Measurements from ENCODE around the gene SIX6.

The SIX6 gene

GRCh38 chr14:60515511-60516289 is 6.8 kb downstream of the SIX6 start:
- H3K9me3 ChIP-seq (ENCODE audit: control insufficient read depth, low read length): no peaks in the 10 kb centered on the region
- H3K36me3 ChIP-seq (ENCODE audit: control insufficient read depth, insufficient read depth, low read length): no peaks in the 10 kb centered on the region
- H3K9ac ChIP-seq (ENCODE audit: low read length): no peak overlapping the region
- peaks cover 10% of the 10 kb centered on the region for H3K4me1 ChIP-seq (ENCODE audit: control insufficient read depth, insufficient read depth, low read length)
- peaks cover 70% of the 10 kb centered on the region for H3K27me3 ChIP-seq (ENCODE audit: control insufficient read depth, insufficient read depth, low read length)
- H3K4me3 ChIP-seq (ENCODE audit: low read length): no peak overlapping the region

GRCh38 chr14:60532442-60532841 is 23.5 kb downstream of the SIX6 start:
- Histone ChIP-seq H3K4me3 (ENCODE audit: low read length) (no peak overlapping the region), H3K9me3 (ENCODE audit: control insufficient read depth, low read length) (no peaks in the 10 kb centered on the region), H3K4me1 (ENCODE audit: control insufficient read depth, insufficient read depth, low read length) (no peaks in the 10 kb centered on the region), H3K36me3 (ENCODE audit: control insufficient read depth, insufficient read depth, low read length) (no peaks in the 10 kb centered on the region), H3K9ac (ENCODE audit: low read length) (no peak overlapping the region), H3K27me3 (ENCODE audit: control insufficient read depth, insufficient read depth, low read length) (peaks cover 4% of the 10 kb centered on the region)

- Histone ChIP-seq H3K4me3 (ENCODE audit: low read length) (no peak overlapping the region), H3K9ac (ENCODE audit: low read length) (no peak overlapping the region), H3K4me1 (ENCODE audit: control insufficient read depth, insufficient read depth, low read length) (no peaks in the 10 kb centered on the region), H3K36me3 (ENCODE audit: control insufficient read depth, insufficient read depth, low read length) (no peaks in the 10 kb centered on the region), H3K27me3 (ENCODE audit: control insufficient read depth, insufficient read depth, low read length) (no peaks in the 10 kb centered on the region), H3K9me3 (ENCODE audit: control insufficient read depth, low read length) (no peaks in the 10 kb centered on the region)
These were observed 28.7 kb downstream of the SIX6 start for GRCh38 chr14:60537663-60538062.

DNA sequence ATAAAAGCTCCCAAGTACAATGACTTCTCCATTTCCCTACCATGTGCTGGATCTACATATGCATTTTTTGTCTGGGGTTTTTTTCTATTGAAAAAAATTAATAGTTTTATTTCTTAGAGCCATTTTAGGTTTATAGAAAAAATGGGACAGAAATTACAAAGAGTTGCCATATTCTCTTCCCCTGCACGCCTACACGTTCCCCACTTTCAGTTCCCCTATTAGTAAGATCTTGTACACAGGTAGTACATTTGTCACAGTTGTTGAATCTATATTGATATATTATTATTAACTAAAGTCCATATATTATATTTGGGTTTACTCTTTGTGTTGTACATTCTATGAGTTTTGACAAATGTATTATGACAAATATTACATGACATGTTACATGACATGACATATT is 35.7 kb downstream of the SIX6 start:
- no peaks in the 10 kb centered on the region for H3K27me3 ChIP-seq (ENCODE audit: control insufficient read depth, insufficient read depth, low read length)
- no peaks in the 10 kb centered on the region for H3K9me3 ChIP-seq (ENCODE audit: control insufficient read depth, low read length)
- no peak overlapping the region for H3K9ac ChIP-seq (ENCODE audit: low read length)
- H3K36me3 ChIP-seq (ENCODE audit: control insufficient read depth, insufficient read depth, low read length): no peaks in the 10 kb centered on the region
- no peak overlapping the region for H3K4me3 ChIP-seq (ENCODE audit: low read length)
- no peaks in the 10 kb centered on the region for H3K4me1 ChIP-seq (ENCODE audit: control insufficient read depth, insufficient read depth, low read length)

GRCh38 chr14:60553808-60554207 is 44.9 kb downstream of the SIX6 start:
- Histone ChIP-seq H3K9ac (ENCODE audit: low read length) (no peak overlapping the region), H3K4me3 (ENCODE audit: low read length) (no peak overlapping the region), H3K36me3 (ENCODE audit: control insufficient read depth, insufficient read depth, low read length) (no peaks in the 10 kb centered on the region), H3K27me3 (ENCODE audit: control insufficient read depth, insufficient read depth, low read length) (no peaks in the 10 kb centered on the region), H3K4me1 (ENCODE audit: control insufficient read depth, insufficient read depth, low read length) (no peaks in the 10 kb centered on the region), H3K9me3 (ENCODE audit: control insufficient read depth, low read length) (no peaks in the 10 kb centered on the region)

DNA sequence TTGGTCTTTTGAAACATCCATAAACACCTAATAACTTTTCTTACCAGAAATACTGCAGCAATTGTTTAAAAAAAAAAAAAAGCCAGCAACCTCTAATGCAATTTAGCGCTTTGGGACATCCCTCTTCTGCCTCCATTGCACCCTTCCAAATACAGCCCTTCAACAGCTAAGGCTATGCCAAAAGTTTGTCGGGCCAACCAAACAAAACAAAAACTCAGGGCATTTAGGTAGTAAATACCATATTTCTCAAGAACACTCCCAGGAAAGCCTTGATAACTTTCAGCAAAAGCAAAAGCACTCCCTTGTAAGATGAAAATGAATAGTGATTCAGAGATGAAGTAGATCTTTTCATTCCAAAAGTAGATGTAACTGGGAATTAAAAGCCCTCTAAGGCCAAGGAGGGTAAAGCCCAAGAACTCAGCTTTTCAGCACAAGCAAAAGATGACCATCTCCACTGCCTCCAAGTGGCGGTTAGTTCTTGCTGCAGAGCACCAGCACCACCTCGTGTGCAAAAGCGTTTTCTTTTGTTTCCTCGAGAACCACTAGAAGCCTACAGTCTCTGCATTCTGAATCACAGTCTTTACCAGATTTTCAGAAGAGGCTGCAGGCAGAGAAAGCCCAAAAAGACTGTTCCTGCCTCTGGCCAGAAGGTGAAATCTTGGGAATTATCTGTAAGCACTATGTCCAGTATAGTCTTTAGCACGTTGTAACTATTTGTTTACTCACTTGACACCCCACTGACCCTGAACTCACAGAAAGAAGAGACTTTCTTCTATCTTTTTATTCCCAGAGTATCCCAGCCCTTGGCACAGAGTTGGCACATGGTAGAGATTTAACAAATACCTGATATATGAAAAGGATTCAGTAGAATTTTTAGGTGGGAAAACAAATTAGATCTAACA is 53.1 kb downstream of the SIX6 start:
- no peak overlapping the region for H3K4me3 ChIP-seq (ENCODE audit: low read length)
- H3K9ac ChIP-seq (ENCODE audit: low read length): no peak overlapping the region
- H3K27me3 ChIP-seq (ENCODE audit: control insufficient read depth, insufficient read depth, low read length): no peaks in the 10 kb centered on the region
- H3K9me3 ChIP-seq (ENCODE audit: control insufficient read depth, low read length): no peaks in the 10 kb centered on the region
- no peaks in the 10 kb centered on the region for H3K36me3 ChIP-seq (ENCODE audit: control insufficient read depth, insufficient read depth, low read length)
- no peaks in the 10 kb centered on the region for H3K4me1 ChIP-seq (ENCODE audit: control insufficient read depth, insufficient read depth, low read length)

Measured in mucosa of stomach (tissue), 1 donor.